Right atrium auricular region (tissue), 2 donors: ENCODE data around the gene CYBC1. TPM values are rescaled to one million over a fixed set of nuclear protein-coding genes. Genes with fewer than 3 reads are reported as not detected.

Experiments used
- DNase-seq: peaks from one replicate; pipeline ENCODE4 v3.0.0-alpha.2; 2019; ENCODE audit warnings: low spot score
- H3K27ac ChIP-seq, 2 donors: fragments of 200-600 bp; sonication (generic); 1 replicate in 1 of 2; 2 replicates in 1 of 2; pipeline ENCODE4 v1.5.1; 2016 to 2019
- H3K27me3 ChIP-seq, 2 donors: fragments of 200-600 bp; sonication (generic); one replicate each; pipeline versions ENCODE4 v1.5.1 to v1.6.0; 2017 to 2019
- H3K36me3 ChIP-seq: fragments of 200-600 bp; sonication (generic); one replicate; pipeline ENCODE4 v1.5.1; 2016
- H3K4me1 ChIP-seq, 2 donors: fragments of 200-600 bp; sonication (generic); one replicate each; pipeline versions ENCODE4 v1.5.1 to v1.6.0; 2017 to 2019
- H3K4me3 ChIP-seq, 2 donors: fragments of 200-600 bp; sonication (generic); 1 replicate in 1 of 2; 2 replicates in 1 of 2; pipeline ENCODE4 v1.5.1; 2017 to 2019; ENCODE audit warnings: mild to moderate bottlenecking in 1 of 2, moderate library complexity in 1 of 2
- H3K9me3 ChIP-seq, 2 donors: fragments of 200-600 bp; sonication (generic); one replicate each; pipeline ENCODE4 v1.5.1; 2019
- total RNA-seq, 2 donors: library from RNA; depleted of rRNA; stranded (reverse); fragments of >200 nt; gene quantifications; one replicate each; pipeline ENCODE4 v1.1.0, GENCODE V29; 2016
- TF ChIP-seq, protein P1 (sequence below), 2 donors: fragments of 200-600 bp; sonication (generic); IDR thresholded peaks; one replicate each; pipeline ENCODE4 v1.5.1; 2019; ENCODE audit warnings: antibody characterized with exemption in 2 of 2

The CYBC1 gene
- total RNA-seq, 2 donors from 2014 or later: 14.9 to 34.9 TPM

DNA sequence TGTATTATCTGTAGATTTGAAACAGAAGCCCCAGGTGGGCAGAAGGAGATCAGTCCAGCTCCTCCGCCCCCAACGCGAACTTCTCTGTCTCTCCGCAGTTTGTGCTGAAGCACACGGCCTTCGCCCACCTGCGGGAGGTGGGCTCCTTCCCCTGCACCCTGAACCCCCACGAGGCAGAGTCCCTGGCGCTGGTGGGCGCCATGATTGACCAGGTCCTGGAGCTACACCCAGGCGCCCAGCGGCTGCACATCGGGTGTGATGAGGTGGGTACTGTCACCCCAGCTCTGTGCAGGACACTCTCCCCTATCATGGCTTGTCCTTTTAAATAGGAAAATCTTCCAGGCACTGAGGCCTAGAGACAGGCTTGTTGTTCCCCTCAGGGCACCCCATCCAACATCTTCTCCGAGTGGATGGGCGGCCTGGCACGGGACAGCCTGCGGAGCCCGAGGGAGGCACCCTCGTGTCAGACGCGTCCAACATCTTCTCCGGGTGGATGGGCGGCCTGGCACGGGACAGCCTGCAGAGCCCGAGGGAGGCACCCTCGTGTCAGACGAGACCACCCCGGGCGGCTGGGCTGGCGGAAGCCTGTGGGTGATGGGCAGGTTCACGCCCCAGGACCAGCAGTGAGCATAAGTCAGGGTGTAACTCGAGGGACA lies 16.9 kb downstream of the CYBC1 start:
- Histone ChIP-seq H3K4me1 (no peaks in the 10 kb centered on the region), H3K27me3 (no peaks in the 10 kb centered on the region), H3K9me3 (no peaks in the 10 kb centered on the region), H3K27ac (no peak overlapping the region), H3K36me3 (peaks cover 7% of the 10 kb centered on the region), H3K4me3 (no peak overlapping the region)
- no peak for DNase-seq
- TF ChIP-seq, protein P1, sequence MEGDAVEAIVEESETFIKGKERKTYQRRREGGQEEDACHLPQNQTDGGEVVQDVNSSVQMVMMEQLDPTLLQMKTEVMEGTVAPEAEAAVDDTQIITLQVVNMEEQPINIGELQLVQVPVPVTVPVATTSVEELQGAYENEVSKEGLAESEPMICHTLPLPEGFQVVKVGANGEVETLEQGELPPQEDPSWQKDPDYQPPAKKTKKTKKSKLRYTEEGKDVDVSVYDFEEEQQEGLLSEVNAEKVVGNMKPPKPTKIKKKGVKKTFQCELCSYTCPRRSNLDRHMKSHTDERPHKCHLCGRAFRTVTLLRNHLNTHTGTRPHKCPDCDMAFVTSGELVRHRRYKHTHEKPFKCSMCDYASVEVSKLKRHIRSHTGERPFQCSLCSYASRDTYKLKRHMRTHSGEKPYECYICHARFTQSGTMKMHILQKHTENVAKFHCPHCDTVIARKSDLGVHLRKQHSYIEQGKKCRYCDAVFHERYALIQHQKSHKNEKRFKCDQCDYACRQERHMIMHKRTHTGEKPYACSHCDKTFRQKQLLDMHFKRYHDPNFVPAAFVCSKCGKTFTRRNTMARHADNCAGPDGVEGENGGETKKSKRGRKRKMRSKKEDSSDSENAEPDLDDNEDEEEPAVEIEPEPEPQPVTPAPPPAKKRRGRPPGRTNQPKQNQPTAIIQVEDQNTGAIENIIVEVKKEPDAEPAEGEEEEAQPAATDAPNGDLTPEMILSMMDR (IDR thresholded peaks at IDR 0.05): no peak

- Histone ChIP-seq H3K36me3 (peaks cover 2% of the 10 kb centered on the region), H3K4me1 (no peaks in the 10 kb centered on the region), H3K9me3 (no peaks in the 10 kb centered on the region), H3K27ac (no peak overlapping the region), H3K4me3 (no peak overlapping the region), H3K27me3 (no peaks in the 10 kb centered on the region)
- DNase-seq: no peak
- TF ChIP-seq, protein P1 (IDR thresholded peaks at IDR 0.05): no peak
These were observed 18.5 kb downstream of the CYBC1 start for GRCh38 chr17:82432017-82432416.

GRCh38 chr17:82429824-82430223 lies 20.7 kb downstream of the CYBC1 start:
- H3K4me1 ChIP-seq: no peaks in the 10 kb centered on the region
- H3K27ac ChIP-seq: no peak overlapping the region
- TF ChIP-seq, protein P1 (IDR thresholded peaks at IDR 0.05): no peak
- no peak for DNase-seq
- H3K27me3 ChIP-seq: no peaks in the 10 kb centered on the region
- H3K9me3 ChIP-seq: no peaks in the 10 kb centered on the region
- H3K36me3 ChIP-seq: no peaks in the 10 kb centered on the region
- H3K4me3 ChIP-seq: no peak overlapping the region

DNA sequence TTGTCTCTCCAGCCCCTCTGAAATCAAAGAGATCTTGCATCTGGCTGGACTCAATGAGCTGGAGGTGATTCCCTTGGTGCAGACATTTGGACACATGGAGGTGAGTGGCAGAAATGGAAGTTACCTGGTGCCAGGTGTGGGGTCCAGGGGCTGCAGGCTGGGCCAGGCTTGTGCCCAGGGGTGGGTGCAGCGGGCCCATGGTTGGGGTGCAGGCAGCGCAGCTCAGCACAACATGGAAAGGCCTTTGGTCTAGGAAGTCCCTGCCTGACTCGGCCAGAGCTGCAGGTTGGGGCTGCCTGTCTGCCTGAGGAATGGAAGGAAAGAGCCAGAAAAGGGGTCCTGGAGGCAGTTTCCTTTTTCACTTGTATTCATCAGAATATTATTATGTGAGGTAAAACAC lies 22.0 kb downstream of the CYBC1 start:
- Histone ChIP-seq H3K4me1 (no peaks in the 10 kb centered on the region), H3K9me3 (no peaks in the 10 kb centered on the region), H3K27ac (no peak overlapping the region), H3K27me3 (no peaks in the 10 kb centered on the region), H3K36me3 (no peaks in the 10 kb centered on the region), H3K4me3 (no peak overlapping the region)
- no peak for DNase-seq
- TF ChIP-seq, protein P1 (IDR thresholded peaks at IDR 0.05): no peak

GRCh38 chr17:82424863-82425159 lies 25.7 kb downstream of the CYBC1 start:
- H3K27me3 ChIP-seq: no peaks in the 10 kb centered on the region
- H3K9me3 ChIP-seq: peaks cover 0 to 8% of the 10 kb centered on the region in 2 donors
- H3K36me3 ChIP-seq: no peaks in the 10 kb centered on the region
- H3K4me3 ChIP-seq: no peak overlapping the region
- TF ChIP-seq, protein P1 (IDR thresholded peaks at IDR 0.05): no peak
- H3K4me1 ChIP-seq: peaks cover 0 to 1% of the 10 kb centered on the region in 2 donors
- DNase-seq: no peak
- H3K27ac ChIP-seq: no peak overlapping the region
